ENCODE data around the gene TSHZ3. TPM values are rescaled to one million over a fixed set of nuclear protein-coding genes. Genes with fewer than 3 reads are reported as not detected.

Gene TSHZ3
- total RNA-seq, 1 experiment from 2014 or later, result not detected

DNA sequence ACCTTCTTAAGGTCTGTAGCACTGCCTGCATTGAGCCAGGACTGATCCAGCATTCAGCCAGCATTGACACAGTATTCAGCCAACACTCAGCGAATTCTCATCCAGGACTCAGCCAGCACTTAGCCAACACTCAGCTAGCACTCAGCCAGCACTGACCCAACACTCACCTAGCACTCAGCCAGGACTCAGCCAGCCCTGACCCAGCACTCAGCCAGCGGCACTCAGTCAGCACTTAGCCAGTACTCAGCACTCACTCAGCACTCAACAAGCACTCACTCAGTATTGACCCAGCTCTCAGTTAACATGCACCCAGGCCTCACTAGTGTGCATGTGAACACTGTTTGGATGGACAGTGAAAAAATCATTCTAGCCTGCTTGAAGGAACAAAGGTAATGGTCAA, 55.0 kb downstream of the TSHZ3 start:
- POLR2A ChIA-PET, result no interaction called here

DNA sequence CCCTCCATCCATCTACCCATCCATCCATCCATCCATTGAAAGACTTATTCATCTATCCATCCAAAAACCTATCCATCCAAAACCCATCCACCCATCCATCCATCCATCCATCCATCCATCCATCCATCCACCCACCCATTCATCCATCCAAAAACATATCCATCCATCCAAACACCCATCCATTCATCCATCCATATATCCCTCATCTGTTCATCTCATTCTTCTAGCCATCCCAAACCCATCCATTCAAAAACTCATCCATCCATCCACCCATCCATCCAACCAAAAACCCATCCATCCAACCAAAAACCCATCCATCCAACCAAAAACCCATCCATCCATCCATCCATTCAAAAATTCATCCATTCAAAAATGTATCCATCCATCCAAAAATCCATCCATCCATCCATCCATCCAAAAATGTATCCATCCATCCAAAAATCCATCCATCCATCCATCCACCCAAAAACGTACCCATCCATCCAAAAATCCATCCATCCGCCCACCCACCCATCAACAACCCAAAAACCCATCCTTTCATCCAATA, 56.5 kb downstream of the TSHZ3 start:
- TF ChIP-seq, protein P1, sequence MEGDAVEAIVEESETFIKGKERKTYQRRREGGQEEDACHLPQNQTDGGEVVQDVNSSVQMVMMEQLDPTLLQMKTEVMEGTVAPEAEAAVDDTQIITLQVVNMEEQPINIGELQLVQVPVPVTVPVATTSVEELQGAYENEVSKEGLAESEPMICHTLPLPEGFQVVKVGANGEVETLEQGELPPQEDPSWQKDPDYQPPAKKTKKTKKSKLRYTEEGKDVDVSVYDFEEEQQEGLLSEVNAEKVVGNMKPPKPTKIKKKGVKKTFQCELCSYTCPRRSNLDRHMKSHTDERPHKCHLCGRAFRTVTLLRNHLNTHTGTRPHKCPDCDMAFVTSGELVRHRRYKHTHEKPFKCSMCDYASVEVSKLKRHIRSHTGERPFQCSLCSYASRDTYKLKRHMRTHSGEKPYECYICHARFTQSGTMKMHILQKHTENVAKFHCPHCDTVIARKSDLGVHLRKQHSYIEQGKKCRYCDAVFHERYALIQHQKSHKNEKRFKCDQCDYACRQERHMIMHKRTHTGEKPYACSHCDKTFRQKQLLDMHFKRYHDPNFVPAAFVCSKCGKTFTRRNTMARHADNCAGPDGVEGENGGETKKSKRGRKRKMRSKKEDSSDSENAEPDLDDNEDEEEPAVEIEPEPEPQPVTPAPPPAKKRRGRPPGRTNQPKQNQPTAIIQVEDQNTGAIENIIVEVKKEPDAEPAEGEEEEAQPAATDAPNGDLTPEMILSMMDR (IDR thresholded peaks at IDR 0.05; ENCODE audit: unreplicated experiment), result no peak
- POLR2A ChIA-PET, result no interaction called here
- intact Hi-C loops (cut with micrococcal nuclease), result no loop called here
- no peaks in the 10 kb centered on the region for H3K27me3 Mint-ChIP-seq (ENCODE audit: insufficient read depth, unreplicated experiment)
- H3K27ac Mint-ChIP-seq (ENCODE audit: low read depth, unreplicated experiment), result no peak overlapping the region
- H3K36me3 Mint-ChIP-seq (ENCODE audit: insufficient read depth, unreplicated experiment), result no peaks in the 10 kb centered on the region
- H3K4me1 Mint-ChIP-seq (ENCODE audit: insufficient read depth, unreplicated experiment), result no peaks in the 10 kb centered on the region
- no TSS peak for BruUV-seq (replicated peaks)
- no peak overlapping the region for H3K4me3 Mint-ChIP-seq (ENCODE audit: unreplicated experiment)
- CTCF ChIA-PET, result no interaction called here
- DNase-seq (ENCODE audit: unreplicated experiment), result no peak
- H3K9me3 Mint-ChIP-seq (ENCODE audit: unreplicated experiment), result peaks cover 50% of the 10 kb centered on the region

More for the DNA sequence above, 55.0 kb downstream of the TSHZ3 start:
- Mint-ChIP-seq H3K27me3 (ENCODE audit: insufficient read depth, unreplicated experiment) (no peaks in the 10 kb centered on the region), H3K36me3 (ENCODE audit: insufficient read depth, unreplicated experiment) (no peaks in the 10 kb centered on the region), H3K4me1 (ENCODE audit: insufficient read depth, unreplicated experiment) (no peaks in the 10 kb centered on the region), H3K9me3 (ENCODE audit: unreplicated experiment) (peaks cover 49% of the 10 kb centered on the region), H3K4me3 (ENCODE audit: unreplicated experiment) (no peak overlapping the region), H3K27ac (ENCODE audit: low read depth, unreplicated experiment) (no peak overlapping the region)
- no TSS peak for BruUV-seq (replicated peaks)
- CTCF ChIA-PET, result no interaction called here
- intact Hi-C loops (cut with micrococcal nuclease), result no loop called here
- DNase-seq (ENCODE audit: unreplicated experiment), result no peak
- TF ChIP-seq, protein P1 (IDR thresholded peaks at IDR 0.05; ENCODE audit: unreplicated experiment), result no peak

DNA sequence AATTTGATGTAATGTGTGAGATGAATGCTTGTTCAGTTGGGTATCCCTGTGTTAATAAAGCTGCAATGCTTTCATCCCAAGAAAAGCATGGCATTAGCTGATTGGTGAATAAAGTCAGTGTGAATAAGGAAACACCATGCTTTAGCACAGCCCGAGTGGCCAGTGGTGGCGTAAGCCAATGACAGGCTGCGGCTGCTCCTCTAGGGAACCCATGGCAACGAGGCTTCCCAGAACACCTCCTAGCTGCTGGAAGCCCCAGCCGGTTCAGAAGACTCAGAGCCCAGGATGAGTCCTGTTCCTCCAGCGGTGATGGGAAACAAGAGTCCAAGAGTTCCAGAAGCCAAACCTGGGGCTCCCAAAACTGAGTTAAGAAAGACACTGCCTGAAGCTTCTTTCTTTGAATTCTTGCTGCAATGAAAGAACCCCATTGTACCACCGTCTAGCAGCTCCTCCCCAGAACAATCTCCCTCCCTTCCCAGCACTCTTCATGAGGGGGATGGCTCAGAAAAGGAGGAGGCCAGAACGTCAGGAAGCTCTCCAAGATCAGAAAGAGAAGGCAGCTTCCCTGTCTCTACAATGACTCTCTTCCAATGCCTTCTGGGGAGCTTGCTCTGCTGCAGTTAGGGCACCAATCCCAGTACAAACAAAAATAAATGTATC, 58.2 kb downstream of the TSHZ3 start:
- POLR2A ChIA-PET, result no interaction called here
- no peaks in the 10 kb centered on the region for H3K36me3 Mint-ChIP-seq (ENCODE audit: insufficient read depth, unreplicated experiment)
- CTCF ChIA-PET, result no interaction called here
- intact Hi-C loops (cut with micrococcal nuclease), result no loop called here
- BruUV-seq (replicated peaks), result no TSS peak
- no peaks in the 10 kb centered on the region for H3K4me1 Mint-ChIP-seq (ENCODE audit: insufficient read depth, unreplicated experiment)
- TF ChIP-seq, protein P1 (IDR thresholded peaks at IDR 0.05; ENCODE audit: unreplicated experiment), result no peak
- no peak for DNase-seq (ENCODE audit: unreplicated experiment)
- H3K27me3 Mint-ChIP-seq (ENCODE audit: insufficient read depth, unreplicated experiment), result no peaks in the 10 kb centered on the region
- H3K4me3 Mint-ChIP-seq (ENCODE audit: unreplicated experiment), result no peak overlapping the region
- H3K9me3 Mint-ChIP-seq (ENCODE audit: unreplicated experiment), result peaks cover 56% of the 10 kb centered on the region
- no peak overlapping the region for H3K27ac Mint-ChIP-seq (ENCODE audit: low read depth, unreplicated experiment)

DNA sequence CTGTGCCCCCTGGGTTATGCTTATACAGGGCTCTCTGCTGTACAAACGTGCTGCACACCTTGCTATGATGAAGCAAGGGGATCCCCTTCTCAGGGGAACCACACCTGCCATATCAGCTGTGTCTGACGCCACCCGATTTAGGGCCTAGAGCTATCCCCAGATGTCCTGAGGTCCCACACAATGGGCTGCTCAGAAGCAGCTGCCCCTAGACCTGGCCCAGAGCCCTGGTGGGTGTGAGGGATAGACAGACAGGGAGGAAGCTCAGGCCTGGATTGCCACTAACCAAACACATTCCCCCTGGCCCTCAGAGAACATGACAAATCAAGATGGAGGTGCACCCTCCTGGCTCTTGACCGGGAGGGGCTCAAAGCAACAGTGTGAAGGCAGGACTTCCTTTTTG, 59.3 kb downstream of the TSHZ3 start:
- POLR2A ChIA-PET, result no interaction called here
- TF ChIP-seq, protein P1 (IDR thresholded peaks at IDR 0.05; ENCODE audit: unreplicated experiment), result no peak
- no TSS peak for BruUV-seq (replicated peaks)
- H3K27ac Mint-ChIP-seq (ENCODE audit: low read depth, unreplicated experiment), result no peak overlapping the region
- intact Hi-C loops (cut with micrococcal nuclease), result no loop called here
- no peaks in the 10 kb centered on the region for H3K27me3 Mint-ChIP-seq (ENCODE audit: insufficient read depth, unreplicated experiment)
- no peak for DNase-seq (ENCODE audit: unreplicated experiment)
- peaks cover 49% of the 10 kb centered on the region for H3K9me3 Mint-ChIP-seq (ENCODE audit: unreplicated experiment)
- no peak overlapping the region for H3K4me3 Mint-ChIP-seq (ENCODE audit: unreplicated experiment)
- H3K36me3 Mint-ChIP-seq (ENCODE audit: insufficient read depth, unreplicated experiment), result peaks cover 5% of the 10 kb centered on the region
- CTCF ChIA-PET, result no interaction called here
- H3K4me1 Mint-ChIP-seq (ENCODE audit: insufficient read depth, unreplicated experiment), result no peaks in the 10 kb centered on the region

All from MCF 10A (cell line).